GM21526 (cell line): ENCODE measurements around the gene MYCN.

ENCODE experiments used
- ATAC-seq: cut with Tn5 transposase; IDR thresholded peaks from one replicate; pipeline ENCODE4 v1.9.1; 2021; ENCODE audit warnings: moderate library complexity; ENCODE audit not compliant: unreplicated experiment, low FRiP score

The MYCN gene

GRCh38 chr2:15992457-15993231 is 52.3 kb downstream of the MYCN start:
- ATAC-seq: no peak

GRCh38 chr2:15993232-15993610 is 52.9 kb downstream of the MYCN start:
- no peak for ATAC-seq

- ATAC-seq: no peak
These were observed 53.3 kb downstream of the MYCN start for GRCh38 chr2:15993666-15994065.

- no peak for ATAC-seq
These were observed 55.3 kb downstream of the MYCN start for GRCh38 chr2:15995603-15996002.
